Osteoblast (primary cell): ENCODE results near the gene PC. TPM values are rescaled to one million over a fixed set of nuclear protein-coding genes. Genes with fewer than 3 reads are reported as not detected.

Source experiments
- DNase-seq: peaks from one replicate; pipeline ENCODE4 v3.0.0; 2011; ENCODE audit warnings: low spot score, mixed read lengths; ENCODE audit not compliant: insufficient read length; ENCODE audit errors: missing footprints
- H2AFZ ChIP-seq: 2 replicates; pipeline ENCODE4 v1.6.0; 2011; ENCODE audit warnings: mild to moderate bottlenecking, low read length
- H3K27ac ChIP-seq: 2 replicates; pipeline ENCODE4 v1.5.1; 2011; ENCODE audit warnings: mild to moderate bottlenecking, low read depth, low read length, moderate library complexity
- H3K27me3 ChIP-seq: 2 replicates; pipeline ENCODE4 v1.6.0; 2012; ENCODE audit warnings: mild to moderate bottlenecking, control low read depth, inconsistent platforms, low read length, moderate library complexity; ENCODE audit not compliant: insufficient read depth
- H3K36me3 ChIP-seq: 2 replicates; pipeline ENCODE4 v1.5.1; 2011; ENCODE audit warnings: mild to moderate bottlenecking, low read length, control low read depth, moderate library complexity; ENCODE audit not compliant: insufficient read depth
- H3K4me1 ChIP-seq: 2 replicates; pipeline ENCODE4 v1.5.1; 2011; ENCODE audit warnings: mild to moderate bottlenecking, low read length, control low read depth, moderate library complexity; ENCODE audit not compliant: insufficient read depth
- H3K4me2 ChIP-seq: 2 replicates; pipeline ENCODE4 v1.6.0; 2011; ENCODE audit warnings: mild to moderate bottlenecking, low read length; ENCODE audit not compliant: insufficient read depth
- H3K4me3 ChIP-seq: fragments of 200-600 bp; sonication (generic); 3 replicates; pipeline ENCODE4 v1.5.1; 2012; ENCODE audit warnings: mild to moderate bottlenecking, low read length, inconsistent platforms; ENCODE audit not compliant: insufficient read depth
- H3K79me2 ChIP-seq: 2 replicates; pipeline ENCODE4 v1.6.0; 2012; ENCODE audit warnings: mild to moderate bottlenecking, low read length, control low read depth, inconsistent platforms; ENCODE audit not compliant: insufficient read depth
- H3K9me3 ChIP-seq: 2 replicates; pipeline ENCODE4 v1.5.1; 2011; ENCODE audit warnings: low read depth, low read length, control low read depth
- H4K20me1 ChIP-seq: 2 replicates; pipeline ENCODE4 v1.6.0; 2012; ENCODE audit warnings: mild to moderate bottlenecking, low read length, control low read depth; ENCODE audit not compliant: insufficient read depth
- CTCF ChIP-seq: IDR thresholded peaks from 2 replicates; pipeline ENCODE4 v1.5.1; 2011; ENCODE audit warnings: mild to moderate bottlenecking, low read depth, low read length, moderate library complexity; ENCODE audit errors: extremely low read depth
- total RNA-seq: library from RNA; depleted of rRNA; stranded (reverse); fragments of >200 nt; gene quantifications from 2 replicates; pipeline ENCODE4 v1.2.3, GENCODE V29; 2012

The PC gene
- total RNA-seq, 1 donor, result 48.5 TPM

GRCh38 chr11:67002921-67003411 is 44.8 kb upstream of the PC start:
- no peak overlapping the region for H3K27ac ChIP-seq
- H3K9me3 ChIP-seq, result no peaks in the 10 kb centered on the region
- H3K4me1 ChIP-seq, result no peaks in the 10 kb centered on the region
- no peak for DNase-seq
- H4K20me1 ChIP-seq, result no peaks in the 10 kb centered on the region
- H3K4me2 ChIP-seq, result no peak overlapping the region
- H2AFZ ChIP-seq, result no peak overlapping the region
- no peaks in the 10 kb centered on the region for H3K36me3 ChIP-seq
- H3K27me3 ChIP-seq, result no peaks in the 10 kb centered on the region
- no peak overlapping the region for H3K4me3 ChIP-seq
- no peak for TF ChIP-seq CTCF
- H3K79me2 ChIP-seq, result no peaks in the 10 kb centered on the region

DNA sequence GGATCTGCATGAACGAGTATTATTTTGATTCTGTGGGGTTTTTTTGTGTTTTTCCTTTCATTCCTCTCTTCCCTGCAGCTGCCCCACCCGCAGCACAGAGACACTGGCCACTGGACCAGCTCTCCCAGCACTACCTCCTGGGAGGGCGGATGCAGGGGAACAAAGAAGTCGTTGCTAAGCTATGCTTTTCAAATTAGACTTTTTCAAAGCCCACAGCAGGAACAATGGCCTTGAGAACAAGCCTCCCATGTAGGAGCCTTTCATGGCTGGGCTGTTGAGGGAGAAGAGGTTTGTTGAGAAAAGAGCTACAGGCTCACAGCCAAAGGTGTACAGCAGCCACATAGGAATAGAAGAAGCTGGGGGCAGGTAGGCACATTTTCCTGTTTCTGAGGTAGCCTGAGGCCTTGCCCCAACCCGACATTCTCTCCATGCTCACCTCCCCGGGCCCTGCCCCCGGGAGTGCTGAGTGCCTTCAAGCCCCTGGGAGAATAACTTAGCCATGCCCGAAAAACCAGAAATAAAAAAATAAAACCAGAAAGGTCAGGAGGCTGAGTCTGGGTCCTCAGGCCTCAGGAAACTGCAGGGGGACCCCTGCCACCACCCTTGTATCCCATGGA is 44.2 kb upstream of the PC start:
- no peak for DNase-seq
- Histone ChIP-seq H3K9me3 (no peaks in the 10 kb centered on the region), H3K4me2 (no peak overlapping the region), H3K4me3 (no peak overlapping the region), H4K20me1 (no peaks in the 10 kb centered on the region), H3K79me2 (no peaks in the 10 kb centered on the region), H3K27me3 (no peaks in the 10 kb centered on the region), H3K36me3 (no peaks in the 10 kb centered on the region), H3K27ac (no peak overlapping the region), H3K4me1 (no peaks in the 10 kb centered on the region), H2AFZ (no peak overlapping the region)
- TF ChIP-seq CTCF, result no peak

GRCh38 chr11:67001332-67001731 is 43.1 kb upstream of the PC start:
- DNase-seq, result no peak

DNA sequence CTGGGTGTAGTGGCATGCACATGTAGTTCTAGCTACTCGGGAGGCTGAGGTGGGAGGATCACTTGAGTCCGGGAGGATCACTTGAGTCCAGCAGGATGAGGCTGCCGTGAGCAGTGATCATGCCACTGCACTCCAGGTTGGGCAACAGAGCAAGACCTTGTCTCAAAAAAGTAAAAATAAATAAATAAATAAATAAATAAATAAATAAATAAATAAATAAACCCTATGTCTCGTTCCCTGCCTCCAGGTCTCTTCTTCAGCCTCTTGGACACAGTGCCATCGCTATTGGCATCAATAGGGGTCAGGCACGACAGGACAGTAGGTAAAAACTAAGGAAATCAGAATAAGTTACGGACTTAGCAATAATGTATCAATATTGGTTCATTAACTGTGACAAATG is 41.4 kb upstream of the PC start:
- Histone ChIP-seq H2AFZ (no peak overlapping the region), H3K4me2 (no peak overlapping the region), H3K4me3 (no peak overlapping the region), H3K79me2 (no peaks in the 10 kb centered on the region), H3K27me3 (no peaks in the 10 kb centered on the region), H4K20me1 (no peaks in the 10 kb centered on the region), H3K4me1 (peaks cover 7% of the 10 kb centered on the region), H3K9me3 (no peaks in the 10 kb centered on the region), H3K36me3 (no peaks in the 10 kb centered on the region), H3K27ac (no peak overlapping the region)
- TF ChIP-seq CTCF, result no peak
- no peak for DNase-seq

More at GRCh38 chr11:67001332-67001731, 43.1 kb upstream of the PC start:
- no peaks in the 10 kb centered on the region for H3K36me3 ChIP-seq
- H3K9me3 ChIP-seq, result no peaks in the 10 kb centered on the region
- no peak overlapping the region for H3K27ac ChIP-seq
- no peaks in the 10 kb centered on the region for H4K20me1 ChIP-seq
- TF ChIP-seq CTCF, result no peak
- peaks cover 7% of the 10 kb centered on the region for H3K4me1 ChIP-seq
- no peaks in the 10 kb centered on the region for H3K27me3 ChIP-seq
- H3K4me2 ChIP-seq, result no peak overlapping the region
- no peaks in the 10 kb centered on the region for H3K79me2 ChIP-seq
- H3K4me3 ChIP-seq, result no peak overlapping the region
- no peak overlapping the region for H2AFZ ChIP-seq
